Bone marrow (tissue), 2 donors: ENCODE results near the gene DNAJC11.
"Not testable (repeated sequence)": the region's sequence is repeated elsewhere in the genome, so short reads cannot be mapped to it uniquely, and the experiment has no call there.

Experiments
- DNase-seq, 2 donors: peaks; one replicate each; lab custom pipeline; 2025; lab: John Stamatoyannopoulos, UW

Gene DNAJC11

GRCh38 chr1:6694121-6694713 lies 7.4 kb downstream of the DNAJC11 start:
- DNase-seq: no peak

GRCh38 chr1:6692956-6693355 lies 8.7 kb downstream of the DNAJC11 start:
- no peak for DNase-seq

- DNase-seq: no peak
Measured at GRCh38 chr1:6691507-6691906, 10.1 kb downstream of the DNAJC11 start.

GRCh38 chr1:6690186-6690585 lies 11.4 kb downstream of the DNAJC11 start:
- DNase-seq: no peak

GRCh38 chr1:6688757-6689156 lies 12.9 kb downstream of the DNAJC11 start:
- no peak for DNase-seq

GRCh38 chr1:6688001-6688400 lies 13.6 kb downstream of the DNAJC11 start:
- DNase-seq: no peak

- no peak for DNase-seq
Measured at GRCh38 chr1:6686294-6686693, 15.3 kb downstream of the DNAJC11 start.

- DNase-seq: no peak
Measured at GRCh38 chr1:6685381-6685780, 16.2 kb downstream of the DNAJC11 start.

- no peak for DNase-seq
Measured at GRCh38 chr1:6683434-6683833, 18.2 kb downstream of the DNAJC11 start.

- DNase-seq: no peak
Measured at GRCh38 chr1:6675941-6676340, 25.7 kb downstream of the DNAJC11 start.

- DNase-seq: no peak
Measured at GRCh38 chr1:6674771-6675170, 26.8 kb downstream of the DNAJC11 start.

- DNase-seq: no peak
Measured at GRCh38 chr1:6673816-6674398, 27.7 kb downstream of the DNAJC11 start.

GRCh38 chr1:6672558-6672957 lies 29.1 kb downstream of the DNAJC11 start:
- DNase-seq: no peak

- DNase-seq: no peak
Measured at GRCh38 chr1:6668503-6668902, 33.1 kb downstream of the DNAJC11 start.

GRCh38 chr1:6667139-6667538 lies 34.5 kb downstream of the DNAJC11 start:
- DNase-seq: no peak

GRCh38 chr1:6666696-6667095 lies 34.9 kb downstream of the DNAJC11 start:
- no peak for DNase-seq

GRCh38 chr1:6662468-6662867 lies 39.1 kb downstream of the DNAJC11 start:
- DNase-seq: not testable (repeated sequence)

- no peak for DNase-seq
Measured at GRCh38 chr1:6660415-6661049, 41.1 kb downstream of the DNAJC11 start.

- DNase-seq: no peak
Measured at GRCh38 chr1:6658359-6659060, 43.1 kb downstream of the DNAJC11 start.

GRCh38 chr1:6657138-6657537 lies 44.5 kb downstream of the DNAJC11 start:
- no peak for DNase-seq

GRCh38 chr1:6653436-6654290 lies 48.0 kb downstream of the DNAJC11 start:
- DNase-seq: no peak

GRCh38 chr1:6652986-6653385 lies 48.6 kb downstream of the DNAJC11 start:
- DNase-seq: no peak
